ENCODE data around the gene POU2AF1.

DNA sequence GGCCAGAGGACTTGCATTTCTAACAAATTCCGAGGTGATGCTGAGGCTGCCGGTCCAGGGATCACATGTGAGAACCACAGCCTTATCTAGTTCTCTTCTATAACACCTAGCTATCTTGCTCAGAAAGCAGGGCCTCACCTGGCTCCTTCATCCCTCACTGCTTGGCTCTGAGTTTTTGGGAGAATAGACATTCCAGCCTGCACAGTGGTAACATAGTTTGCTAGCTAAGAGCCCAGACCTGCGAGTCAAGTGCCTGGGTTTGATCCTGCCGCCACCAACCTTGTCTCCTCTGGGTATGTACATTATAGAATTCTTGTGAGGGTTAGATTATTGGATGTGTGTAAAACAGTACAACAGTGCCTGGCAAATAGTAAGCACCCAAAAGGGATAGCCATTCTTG, 13.5 kb upstream of the POU2AF1 start:
- TF ChIP-seq, protein P1, sequence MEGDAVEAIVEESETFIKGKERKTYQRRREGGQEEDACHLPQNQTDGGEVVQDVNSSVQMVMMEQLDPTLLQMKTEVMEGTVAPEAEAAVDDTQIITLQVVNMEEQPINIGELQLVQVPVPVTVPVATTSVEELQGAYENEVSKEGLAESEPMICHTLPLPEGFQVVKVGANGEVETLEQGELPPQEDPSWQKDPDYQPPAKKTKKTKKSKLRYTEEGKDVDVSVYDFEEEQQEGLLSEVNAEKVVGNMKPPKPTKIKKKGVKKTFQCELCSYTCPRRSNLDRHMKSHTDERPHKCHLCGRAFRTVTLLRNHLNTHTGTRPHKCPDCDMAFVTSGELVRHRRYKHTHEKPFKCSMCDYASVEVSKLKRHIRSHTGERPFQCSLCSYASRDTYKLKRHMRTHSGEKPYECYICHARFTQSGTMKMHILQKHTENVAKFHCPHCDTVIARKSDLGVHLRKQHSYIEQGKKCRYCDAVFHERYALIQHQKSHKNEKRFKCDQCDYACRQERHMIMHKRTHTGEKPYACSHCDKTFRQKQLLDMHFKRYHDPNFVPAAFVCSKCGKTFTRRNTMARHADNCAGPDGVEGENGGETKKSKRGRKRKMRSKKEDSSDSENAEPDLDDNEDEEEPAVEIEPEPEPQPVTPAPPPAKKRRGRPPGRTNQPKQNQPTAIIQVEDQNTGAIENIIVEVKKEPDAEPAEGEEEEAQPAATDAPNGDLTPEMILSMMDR (IDR thresholded peaks at IDR 0.05; ENCODE audit: control extremely low read depth in 1 of 3, insufficient read depth in 1 of 3, low read depth in 1 of 3, low read length in 3 of 3): no peak
- TF ChIP-seq, protein P2, sequence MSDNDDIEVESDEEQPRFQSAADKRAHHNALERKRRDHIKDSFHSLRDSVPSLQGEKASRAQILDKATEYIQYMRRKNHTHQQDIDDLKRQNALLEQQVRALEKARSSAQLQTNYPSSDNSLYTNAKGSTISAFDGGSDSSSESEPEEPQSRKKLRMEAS (IDR thresholded peaks at IDR 0.05): no peak
- no peak for TF ChIP-seq JUND (IDR thresholded peaks at IDR 0.05; ENCODE audit: low read length)

Data from H1 (cell line).